T-helper 1 cell treated with Interleukin-12 subunit alpha and Interleukin-12 subunit beta and Interleukin-4 antibody, amounts not matched to agents 30 μg/mL and 1 μg/mL, for 36 hours (primary cell): ENCODE results near the gene CCSAP.

Experiments
- H3K27ac Mint-ChIP-seq: one replicate; pipeline ENCODE4 v1.8.0; 2021; ENCODE audit warnings: mild to moderate bottlenecking, mixed read lengths
- H3K27me3 Mint-ChIP-seq: one replicate; pipeline ENCODE4 v1.8.0; 2021; ENCODE audit warnings: low read depth, mixed read lengths
- H3K36me3 Mint-ChIP-seq: one replicate; pipeline ENCODE4 v1.8.0; 2021; ENCODE audit warnings: low read depth, mixed read lengths
- H3K4me1 Mint-ChIP-seq: one replicate; pipeline ENCODE4 v1.8.0; 2021; ENCODE audit warnings: low read depth, mixed read lengths
- H3K4me3 Mint-ChIP-seq: one replicate; pipeline ENCODE4 v1.8.0; 2021; ENCODE audit warnings: mild to moderate bottlenecking, moderate library complexity, mixed read lengths
- H3K9me3 Mint-ChIP-seq: one replicate; pipeline ENCODE4 v1.8.0; 2021; ENCODE audit warnings: mixed read lengths

Gene CCSAP

GRCh38 chr1:229323885-229324553 lies 18.8 kb downstream of the CCSAP start:
- no peak overlapping the region for H3K4me3 Mint-ChIP-seq
- H3K36me3 Mint-ChIP-seq, result peaks cover 39% of the 10 kb centered on the region
- no peaks in the 10 kb centered on the region for H3K9me3 Mint-ChIP-seq
- no peak overlapping the region for H3K27ac Mint-ChIP-seq
- no peaks in the 10 kb centered on the region for H3K27me3 Mint-ChIP-seq
- peaks cover 26% of the 10 kb centered on the region for H3K4me1 Mint-ChIP-seq

- no peaks in the 10 kb centered on the region for H3K9me3 Mint-ChIP-seq
- peaks cover 34% of the 10 kb centered on the region for H3K36me3 Mint-ChIP-seq
- H3K4me1 Mint-ChIP-seq, result peaks cover 26% of the 10 kb centered on the region
- H3K27ac Mint-ChIP-seq, result no peak overlapping the region
- H3K27me3 Mint-ChIP-seq, result no peaks in the 10 kb centered on the region
- no peak overlapping the region for H3K4me3 Mint-ChIP-seq
Observed at GRCh38 chr1:229323201-229323600, 19.6 kb downstream of the CCSAP start.

DNA sequence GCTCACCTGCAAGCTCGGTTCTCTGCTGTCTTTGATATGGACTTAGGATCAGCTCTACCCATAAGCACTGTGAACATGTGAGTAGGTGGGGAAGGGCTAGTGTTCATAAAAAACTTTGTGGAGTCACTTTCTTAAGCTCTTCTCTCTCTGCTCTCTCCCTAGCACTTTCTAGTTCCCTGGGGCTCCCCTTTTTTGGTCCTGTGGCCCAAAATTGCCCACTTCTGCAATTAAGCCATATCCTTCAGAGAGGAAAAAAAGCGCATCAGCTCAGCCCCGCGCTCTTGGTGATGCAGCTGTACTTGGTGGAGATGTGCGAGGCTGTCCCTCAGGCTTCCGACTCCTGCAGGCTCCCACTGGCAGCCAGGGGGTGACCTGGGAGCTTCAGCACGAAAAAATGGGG lies 23.4 kb downstream of the CCSAP start:
- Mint-ChIP-seq H3K36me3 (peaks cover 19% of the 10 kb centered on the region), H3K27me3 (no peaks in the 10 kb centered on the region), H3K27ac (no peak overlapping the region), H3K4me1 (peaks cover 4% of the 10 kb centered on the region), H3K9me3 (no peaks in the 10 kb centered on the region), H3K4me3 (no peak overlapping the region)

GRCh38 chr1:229318056-229318455 lies 24.8 kb downstream of the CCSAP start:
- Mint-ChIP-seq H3K27me3 (no peaks in the 10 kb centered on the region), H3K36me3 (peaks cover 8% of the 10 kb centered on the region), H3K9me3 (no peaks in the 10 kb centered on the region), H3K27ac (no peak overlapping the region), H3K4me3 (no peak overlapping the region), H3K4me1 (peaks cover 2% of the 10 kb centered on the region)

DNA sequence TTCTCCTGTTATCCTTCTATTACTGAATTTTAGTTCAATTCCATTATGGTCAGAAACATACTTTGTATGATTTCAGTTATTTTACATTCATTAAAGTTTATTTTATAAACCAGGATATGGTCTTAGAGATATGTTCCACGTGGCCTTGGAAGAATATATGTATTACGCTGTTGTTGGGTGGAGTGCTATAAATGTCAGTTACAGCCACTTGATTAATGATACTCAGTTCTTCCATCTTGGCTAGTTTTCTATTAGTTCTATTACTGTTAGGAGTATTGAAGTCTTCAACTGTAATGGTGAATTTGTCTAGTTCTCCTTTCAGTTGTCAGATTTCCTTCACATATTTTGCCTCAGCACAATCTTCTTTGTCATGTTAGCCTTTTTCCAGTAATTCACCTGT lies 26.7 kb downstream of the CCSAP start:
- H3K27ac Mint-ChIP-seq, result no peak overlapping the region
- H3K4me1 Mint-ChIP-seq, result peaks cover 2% of the 10 kb centered on the region
- H3K4me3 Mint-ChIP-seq, result no peak overlapping the region
- H3K27me3 Mint-ChIP-seq, result no peaks in the 10 kb centered on the region
- H3K36me3 Mint-ChIP-seq, result peaks cover 10% of the 10 kb centered on the region
- H3K9me3 Mint-ChIP-seq, result no peaks in the 10 kb centered on the region

DNA sequence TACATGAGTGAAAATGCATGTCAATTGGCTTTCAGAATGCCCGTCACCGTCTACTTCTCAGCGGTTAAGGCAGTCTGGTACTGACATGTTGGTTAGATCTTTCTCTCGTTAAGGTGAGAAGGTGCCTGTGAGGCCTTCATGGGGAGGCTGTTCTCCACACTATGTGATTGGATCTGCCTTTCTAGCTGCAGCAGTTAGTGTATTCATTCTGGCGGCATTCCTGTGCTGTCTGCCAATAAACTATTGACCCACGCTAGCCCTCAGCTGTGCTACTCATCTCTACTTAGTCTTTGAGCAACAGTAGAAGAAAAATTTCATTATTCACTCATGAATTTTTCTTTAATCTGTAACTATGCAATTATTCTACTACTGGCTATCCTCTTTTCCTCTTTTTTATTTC lies 32.0 kb downstream of the CCSAP start:
- H3K27me3 Mint-ChIP-seq, result no peaks in the 10 kb centered on the region
- no peaks in the 10 kb centered on the region for H3K9me3 Mint-ChIP-seq
- no peak overlapping the region for H3K27ac Mint-ChIP-seq
- H3K4me3 Mint-ChIP-seq, result no peak overlapping the region
- H3K4me1 Mint-ChIP-seq, result no peaks in the 10 kb centered on the region
- peaks cover 12% of the 10 kb centered on the region for H3K36me3 Mint-ChIP-seq

DNA sequence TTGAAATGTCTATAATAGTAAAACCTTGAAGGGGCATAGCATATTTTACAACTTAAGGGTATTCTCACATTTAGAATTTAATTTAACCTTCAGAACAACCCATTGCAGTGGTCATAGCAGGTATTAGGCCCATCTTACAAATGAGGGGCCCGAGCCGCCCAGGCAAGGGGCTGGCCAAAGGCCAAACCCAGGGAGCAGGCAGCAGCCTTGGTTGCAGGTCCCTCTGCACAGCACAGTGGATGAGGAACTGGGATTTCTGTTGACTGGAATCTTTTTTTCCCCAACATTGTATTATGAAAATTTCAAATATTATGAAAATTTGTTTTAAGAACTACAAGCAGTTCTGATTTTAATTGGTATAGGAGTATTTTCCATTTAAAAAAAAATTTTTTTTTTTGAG lies 33.2 kb downstream of the CCSAP start:
- H3K36me3 Mint-ChIP-seq, result peaks cover 12% of the 10 kb centered on the region

DNA sequence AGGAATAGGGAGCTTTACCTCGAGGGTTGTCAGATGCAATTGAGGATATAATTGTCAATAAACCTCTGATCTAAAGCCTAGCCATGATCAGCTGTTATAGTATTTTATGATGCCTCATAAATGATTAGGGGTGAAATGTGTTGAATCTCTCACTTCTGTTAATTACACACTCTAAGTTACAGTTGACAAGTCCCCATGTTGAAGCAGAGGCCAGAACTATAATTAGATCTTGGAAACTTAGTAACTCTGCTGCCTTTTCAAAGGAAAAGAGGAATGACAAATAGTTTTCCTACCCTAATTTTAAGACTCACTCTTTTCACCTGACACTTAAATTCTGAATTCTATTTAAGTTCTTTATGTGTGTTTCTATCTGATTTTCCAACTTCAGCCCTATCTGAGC lies 33.8 kb downstream of the CCSAP start:
- H3K36me3 Mint-ChIP-seq, result peaks cover 18% of the 10 kb centered on the region
- no peaks in the 10 kb centered on the region for H3K27me3 Mint-ChIP-seq
- H3K4me3 Mint-ChIP-seq, result no peak overlapping the region
- H3K27ac Mint-ChIP-seq, result no peak overlapping the region
- no peaks in the 10 kb centered on the region for H3K9me3 Mint-ChIP-seq
- no peaks in the 10 kb centered on the region for H3K4me1 Mint-ChIP-seq

More for the DNA sequence above, 33.2 kb downstream of the CCSAP start:
- no peaks in the 10 kb centered on the region for H3K9me3 Mint-ChIP-seq
- no peaks in the 10 kb centered on the region for H3K4me1 Mint-ChIP-seq
- no peak overlapping the region for H3K27ac Mint-ChIP-seq
- no peaks in the 10 kb centered on the region for H3K27me3 Mint-ChIP-seq
- no peak overlapping the region for H3K4me3 Mint-ChIP-seq

DNA sequence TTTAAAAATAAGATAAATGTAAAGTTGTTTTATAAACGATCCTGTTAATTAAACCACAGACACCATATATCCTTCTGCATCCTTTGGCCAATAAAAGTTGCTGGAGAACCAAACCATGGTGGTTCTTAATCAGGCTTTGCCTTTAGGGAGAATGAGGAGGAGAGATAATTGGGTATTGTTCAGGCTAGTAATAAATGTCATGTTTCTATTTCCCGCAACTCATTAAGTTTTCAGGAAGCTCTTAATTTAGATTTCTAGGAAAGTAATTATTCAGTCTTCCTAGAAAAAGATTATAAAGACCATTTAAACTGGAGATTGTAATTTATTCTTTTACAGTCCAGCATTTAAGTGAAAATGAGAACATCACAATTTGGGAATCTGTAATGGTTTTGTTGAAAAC lies 37.5 kb downstream of the CCSAP start:
- Mint-ChIP-seq H3K4me3 (no peak overlapping the region), H3K27ac (no peak overlapping the region), H3K36me3 (peaks cover 22% of the 10 kb centered on the region), H3K9me3 (no peaks in the 10 kb centered on the region), H3K4me1 (peaks cover 2% of the 10 kb centered on the region), H3K27me3 (no peaks in the 10 kb centered on the region)

GRCh38 chr1:229303855-229304254 lies 39.0 kb downstream of the CCSAP start:
- H3K27ac Mint-ChIP-seq, result no peak overlapping the region
- H3K9me3 Mint-ChIP-seq, result no peaks in the 10 kb centered on the region
- no peak overlapping the region for H3K4me3 Mint-ChIP-seq
- H3K36me3 Mint-ChIP-seq, result peaks cover 26% of the 10 kb centered on the region
- H3K27me3 Mint-ChIP-seq, result no peaks in the 10 kb centered on the region
- peaks cover 2% of the 10 kb centered on the region for H3K4me1 Mint-ChIP-seq

GRCh38 chr1:229302740-229303139 lies 40.1 kb downstream of the CCSAP start:
- Mint-ChIP-seq H3K9me3 (no peaks in the 10 kb centered on the region), H3K36me3 (peaks cover 28% of the 10 kb centered on the region), H3K4me1 (peaks cover 2% of the 10 kb centered on the region), H3K27ac (no peak overlapping the region), H3K4me3 (no peak overlapping the region), H3K27me3 (no peaks in the 10 kb centered on the region)

- no peaks in the 10 kb centered on the region for H3K27me3 Mint-ChIP-seq
- peaks cover 2% of the 10 kb centered on the region for H3K4me1 Mint-ChIP-seq
- H3K27ac Mint-ChIP-seq, result no peak overlapping the region
- peaks cover 31% of the 10 kb centered on the region for H3K36me3 Mint-ChIP-seq
- H3K9me3 Mint-ChIP-seq, result no peaks in the 10 kb centered on the region
- no peak overlapping the region for H3K4me3 Mint-ChIP-seq
Observed at GRCh38 chr1:229300099-229300757, 42.6 kb downstream of the CCSAP start.

DNA sequence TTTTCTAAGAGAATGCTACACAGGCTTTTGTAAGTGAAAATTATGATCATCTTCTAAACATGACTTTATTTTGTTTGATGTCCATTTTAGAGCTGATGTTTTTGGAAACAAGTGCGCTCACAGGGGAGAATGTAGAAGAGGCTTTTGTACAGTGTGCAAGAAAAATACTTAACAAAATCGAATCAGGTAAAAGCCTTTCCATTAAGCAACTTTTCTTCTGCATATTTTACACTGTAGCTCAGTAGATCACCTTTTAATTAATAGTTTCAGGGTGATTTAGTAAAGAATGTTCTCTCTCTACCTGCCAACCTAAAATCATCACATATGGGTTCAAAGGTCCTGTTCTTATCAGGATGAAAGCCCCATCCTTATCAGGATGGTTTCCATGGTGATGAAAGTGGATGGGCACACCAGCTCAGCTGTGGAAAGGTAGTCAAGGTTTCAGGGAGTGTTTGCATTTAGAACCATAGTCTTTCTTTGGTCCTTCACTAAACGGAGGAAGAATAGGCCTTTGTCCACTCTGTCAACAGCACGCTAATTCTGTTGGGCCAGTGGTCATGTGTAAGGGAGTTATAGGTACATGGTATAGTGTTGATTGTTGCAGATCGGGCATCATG lies 43.9 kb downstream of the CCSAP start:
- no peaks in the 10 kb centered on the region for H3K9me3 Mint-ChIP-seq
- peaks cover 26% of the 10 kb centered on the region for H3K36me3 Mint-ChIP-seq
- H3K27me3 Mint-ChIP-seq, result no peaks in the 10 kb centered on the region
- peaks cover 2% of the 10 kb centered on the region for H3K4me1 Mint-ChIP-seq
- H3K4me3 Mint-ChIP-seq, result no peak overlapping the region
- H3K27ac Mint-ChIP-seq, result no peak overlapping the region

DNA sequence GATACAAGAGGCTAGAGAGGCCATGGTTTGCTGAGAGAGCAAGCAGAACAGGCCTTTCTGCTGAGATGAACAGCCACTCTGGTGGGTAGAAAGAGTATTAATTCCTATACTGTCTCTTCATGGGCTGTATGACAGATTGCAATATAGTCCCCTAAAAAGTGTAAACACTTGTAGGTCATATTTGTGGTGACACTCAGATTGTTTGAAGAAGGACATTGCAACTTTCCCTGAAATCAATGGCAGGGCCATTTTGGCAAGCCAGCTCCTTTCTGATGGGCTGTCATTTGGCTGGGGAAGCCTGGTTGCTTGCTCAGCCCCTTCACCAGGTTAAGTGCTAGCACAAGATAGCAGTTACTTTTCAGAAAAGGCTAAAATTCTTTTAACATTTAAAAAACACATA lies 44.4 kb downstream of the CCSAP start:
- Mint-ChIP-seq H3K9me3 (no peaks in the 10 kb centered on the region), H3K27ac (no peak overlapping the region), H3K27me3 (no peaks in the 10 kb centered on the region), H3K4me3 (no peak overlapping the region), H3K4me1 (peaks cover 2% of the 10 kb centered on the region), H3K36me3 (peaks cover 23% of the 10 kb centered on the region)

DNA sequence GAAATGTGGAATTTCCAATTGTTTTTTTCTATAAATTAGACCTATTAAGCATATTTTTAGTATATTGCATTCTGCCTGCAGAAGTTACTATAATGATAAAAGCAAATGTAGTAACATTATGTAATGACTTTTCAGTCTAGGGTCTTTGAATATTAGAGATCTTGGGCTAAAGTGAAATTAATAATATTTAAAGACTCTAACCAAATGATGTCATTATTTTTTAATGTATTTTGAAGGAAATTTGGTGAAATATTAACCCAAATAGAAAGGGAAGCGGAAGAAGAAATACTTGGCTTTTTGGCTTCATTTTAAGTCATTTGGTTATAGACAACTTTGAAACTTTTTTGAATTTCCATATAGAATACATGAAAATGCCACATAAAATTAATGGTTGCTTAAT lies 45.1 kb downstream of the CCSAP start:
- peaks cover 21% of the 10 kb centered on the region for H3K36me3 Mint-ChIP-seq
- H3K4me3 Mint-ChIP-seq, result no peak overlapping the region
- no peak overlapping the region for H3K27ac Mint-ChIP-seq
- no peaks in the 10 kb centered on the region for H3K9me3 Mint-ChIP-seq
- H3K4me1 Mint-ChIP-seq, result no peaks in the 10 kb centered on the region
- H3K27me3 Mint-ChIP-seq, result no peaks in the 10 kb centered on the region
